Endothelial cell of umbilical vein (primary cell): ENCODE data around the gene ARL11. TPM values are rescaled to one million over a fixed set of nuclear protein-coding genes. Genes with fewer than 3 reads are reported as not detected.

ENCODE experiments used
- BruUV-seq: library from RNA; stranded (reverse); fragments of 400-500 nt; replicated peaks from 2 replicates; lab custom pipeline; 2021; lab: Mats Ljungman, UMichigan
- CTCF ChIA-PET: fragments of 300-600, 350-600 bp; sonication (Branson Sonifier 250); formaldehyde crosslinking; loops from one replicate; lab custom pipeline; 2021; ENCODE audit warnings: antibody characterized with exemption, inconsistent platforms; lab: Charles Lee
- POLR2A ChIA-PET: fragments of 300-600, 350-600 bp; sonication (Branson Sonifier 250); formaldehyde crosslinking; loops from one replicate; lab custom pipeline; 2021; ENCODE audit warnings: antibody characterized with exemption, inconsistent platforms; lab: Charles Lee
- DNase-seq: peaks from one replicate; pipeline ENCODE4 v3.0.0-alpha.2; 2011; ENCODE audit warnings: low read depth, low spot score
- FAIRE-seq: peaks from 2 replicates; lab custom pipeline; 2011; peaks lifted over from hg19 to GRCh38; lab: Jason Lieb, UNC
- H2AFZ ChIP-seq: 2 replicates; pipeline ENCODE4 v1.6.0; 2012; ENCODE audit warnings: low read depth, low read length, control low read depth, inconsistent platforms
- H3K27ac ChIP-seq: 2 replicates; pipeline ENCODE4 v1.5.1; 2011; ENCODE audit warnings: low read depth, mild to moderate bottlenecking, control low read depth, low read length, moderate library complexity; ENCODE audit not compliant: insufficient read depth
- H3K27me3 ChIP-seq, 2 experiments: 2 replicates each; pipeline versions ENCODE4 v1.6.0 to v1.6.1; 2011; ENCODE audit warnings: low read length in 2 of 2, mixed read lengths in 1 of 2; ENCODE audit not compliant: control insufficient read depth in 2 of 2, insufficient read depth in 2 of 2
- H3K36me3 ChIP-seq, 2 experiments: 2 replicates in 1 of 2; 3 replicates in 1 of 2; pipeline ENCODE4 v1.5.1; 2011; ENCODE audit warnings: low read length in 2 of 2, mild to moderate bottlenecking in 1 of 2, moderate library complexity in 1 of 2; ENCODE audit not compliant: control insufficient read depth in 2 of 2, insufficient read depth in 2 of 2; ENCODE audit errors: extremely low read depth in 1 of 2
- H3K4me1 ChIP-seq: 3 replicates; pipeline ENCODE4 v1.5.1; 2011; ENCODE audit warnings: mild to moderate bottlenecking, low read length; ENCODE audit not compliant: control insufficient read depth, insufficient read depth; ENCODE audit errors: extremely low read depth
- H3K4me2 ChIP-seq: 2 replicates; pipeline ENCODE4 v1.6.1; 2011; ENCODE audit warnings: low read length, control low read depth, mixed read lengths; ENCODE audit not compliant: insufficient read depth
- H3K4me3 ChIP-seq, 3 experiments: fragments of 200-600 bp in 1 of 3; sonication (generic), shearing (Covaris generic) in 1 of 3; replicated peaks in 1 of 3; 2 replicates each; pipeline ENCODE4 v1.5.1; 2011 to 2016; ENCODE audit warnings: control low read depth in 3 of 3, low read length in 3 of 3, mild to moderate bottlenecking in 2 of 3, inconsistent platforms in 1 of 3, low read depth in 1 of 3, moderate library complexity in 1 of 3; ENCODE audit not compliant: insufficient read depth in 1 of 3
- H3K79me2 ChIP-seq: 2 replicates; pipeline ENCODE4 v1.6.0; 2012; ENCODE audit warnings: low read length, inconsistent platforms; ENCODE audit not compliant: control insufficient read depth, insufficient read depth
- H3K9ac ChIP-seq: replicated peaks from 2 replicates; pipeline ENCODE3; 2011; ENCODE audit warnings: low read length, control low read depth; ENCODE audit not compliant: insufficient read depth; ENCODE audit errors: extremely low read depth
- H3K9me1 ChIP-seq: replicated peaks from 3 replicates; pipeline ENCODE4 v1.6.0; 2011; ENCODE audit warnings: mild to moderate bottlenecking, low read length; ENCODE audit not compliant: control insufficient read depth, insufficient read depth; ENCODE audit errors: extremely low read depth
- H3K9me3 ChIP-seq: replicated peaks from 2 replicates; pipeline ENCODE4 v1.5.1; 2012; ENCODE audit warnings: low read length, inconsistent platforms; ENCODE audit not compliant: control insufficient read depth, insufficient read depth
- H4K20me1 ChIP-seq: replicated peaks from 2 replicates; pipeline ENCODE3; 2011; ENCODE audit warnings: mild to moderate bottlenecking, low read length; ENCODE audit not compliant: control insufficient read depth, insufficient read depth; ENCODE audit errors: extremely low read depth
- CTCF ChIP-seq, 2 donors: IDR thresholded peaks; 1 replicate in 1 of 2; 2 replicates in 1 of 2; pipeline ENCODE4 v1.5.1; 2011; ENCODE audit warnings: low read length in 2 of 2, mild to moderate bottlenecking in 2 of 2, moderate library complexity in 2 of 2, control low read depth in 1 of 2, inconsistent platforms in 1 of 2, low read depth in 1 of 2; ENCODE audit not compliant: insufficient read depth in 1 of 2; ENCODE audit errors: extremely low read depth in 1 of 2
- EZH2 ChIP-seq: IDR thresholded peaks from 2 replicates; pipeline ENCODE4 v1.6.1; 2012; ENCODE audit warnings: borderline replicate concordance, low read depth, mild to moderate bottlenecking, moderate library complexity, low read length, inconsistent platforms; ENCODE audit not compliant: severe bottlenecking
- FOS ChIP-seq: IDR thresholded peaks from 2 replicates; pipeline ENCODE4 v1.6.1; 2011; ENCODE audit warnings: mild to moderate bottlenecking, low read length, moderate library complexity, borderline replicate concordance; ENCODE audit not compliant: insufficient read depth
- JUN ChIP-seq: IDR thresholded peaks from 2 replicates; pipeline ENCODE4 v1.6.1; 2011; ENCODE audit warnings: borderline replicate concordance, low read depth; ENCODE audit not compliant: insufficient read length, insufficient read depth
- MAX ChIP-seq: IDR thresholded peaks from 2 replicates; pipeline ENCODE4 v1.6.1; 2011; ENCODE audit not compliant: insufficient read depth, insufficient read length
- POLR2A ChIP-seq: IDR thresholded peaks from 2 replicates; pipeline ENCODE4 v1.6.1; 2012; ENCODE audit warnings: low read depth, mild to moderate bottlenecking, control low read depth, low read length
- dilution Hi-C: fragments of 300-500 bp; cut with MboI; formaldehyde crosslinking; loops from one replicate; pipeline ENCODE4 v1.15.0; 2019; ENCODE audit warnings: low sequenced_read_pairs; ENCODE audit not compliant: extremely low pct_ligation_motif_present
- intact Hi-C: fragments of 100-400 bp; cut with micrococcal nuclease; formaldehyde crosslinking; loops from one replicate; pipeline ENCODE4 v1.10.0; 2022
- polyA plus RNA-seq, 4 experiments: library from polyadenylated mRNA; depleted of rRNA in 3 of 4; stranded (reverse) in 3 of 4; unstranded in 1 of 4; fragments of >200 nt; gene quantifications; 2 replicates each; pipeline versions ENCODE4 v1.2.1 to v1.2.3, GENCODE V29; 2011 to 2012; ENCODE audit warnings: missing spikeins in 1 of 4
- total RNA-seq: library from RNA; stranded (reverse); gene quantifications from 2 replicates; pipeline ENCODE4 v1.2.3, GENCODE V29; 2021

Gene ARL11
- total and polyA plus RNA-seq, 2 donors (not counting 3 experiments of a cell fraction or from before 2014, with no cell fraction given), result 0.06 to 0.20 TPM

GRCh38 chr13:49632156-49632555, 3.8 kb downstream of the ARL11 start:
- no peak for TF ChIP-seq EZH2
- no peak for TF ChIP-seq FOS
- TF ChIP-seq POLR2A, result no peak
- TF ChIP-seq CTCF (IDR thresholded peaks at IDR 0.05; ENCODE audit: extremely low read depth in 1 of 2, insufficient read depth in 1 of 2, low read depth in 1 of 2, low read length in 2 of 2), result no peak
- no peak for TF ChIP-seq MAX
- no peak for TF ChIP-seq JUN
- H3K9me1 ChIP-seq, result no peaks in the 10 kb centered on the region
- peaks cover 37% of the 10 kb centered on the region for H3K4me1 ChIP-seq
- dilution Hi-C loops, result no loop called here
- no peak overlapping the region for H3K27ac ChIP-seq
- intact Hi-C loops, result no loop called here
- no peaks in the 10 kb centered on the region for H3K9me3 ChIP-seq
- ChIA-PET CTCF (no interaction called here), POLR2A (no interaction called here)
- no peak overlapping the region for H3K4me2 ChIP-seq
- no peaks in the 10 kb centered on the region for H3K79me2 ChIP-seq
- H2AFZ ChIP-seq, result no peak overlapping the region
- no peak overlapping the region for H3K9ac ChIP-seq
- H4K20me1 ChIP-seq, result no peaks in the 10 kb centered on the region
- no peaks in the 10 kb centered on the region for H3K36me3 ChIP-seq
- no peak for DNase-seq
- BruUV-seq, result no TSS peak
- FAIRE-seq, result no peak
- H3K27me3 ChIP-seq, result no peaks in the 10 kb centered on the region
- H3K4me3 ChIP-seq, result no peak overlapping the region
